ENCODE measurements around the gene TIMM13.

Gene TIMM13

DNA sequence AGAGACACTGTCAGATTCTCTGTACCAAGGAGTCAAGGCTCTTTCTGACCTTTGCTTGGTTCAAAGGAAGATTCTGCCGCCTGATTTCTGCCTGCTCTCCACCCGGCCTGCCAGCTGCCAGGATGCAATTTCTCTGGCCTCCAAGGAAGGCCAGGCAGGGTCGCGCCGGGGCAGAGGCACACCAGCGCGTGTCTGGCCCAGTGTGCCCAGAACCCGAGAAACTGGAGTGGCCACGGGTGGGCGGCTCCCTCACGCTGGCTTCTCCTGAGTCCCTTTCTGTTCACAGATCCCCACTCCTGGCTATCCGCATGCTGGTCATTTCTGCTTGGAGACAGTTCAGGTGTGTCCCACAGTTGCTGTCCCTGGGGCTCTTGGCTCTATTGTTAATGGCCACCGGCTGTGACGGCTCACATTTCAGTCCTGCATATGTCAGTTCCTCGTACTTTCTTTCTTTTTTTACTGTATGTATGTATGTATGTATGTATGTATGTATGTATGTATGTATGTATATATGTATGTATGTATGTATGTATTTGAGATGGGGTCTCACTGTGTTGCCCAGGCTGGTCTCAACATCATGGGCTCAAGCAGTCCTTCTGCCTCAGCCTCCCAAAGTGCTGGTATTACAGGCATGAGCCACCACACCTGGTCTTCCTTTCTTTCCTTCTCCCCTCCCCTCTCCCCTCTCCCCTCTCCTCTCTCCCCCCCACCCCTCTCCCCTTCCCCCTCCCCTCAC lies 50.4 kb downstream of the TIMM13 start:
- DNase-seq: no peak
